HUDEP-2 (cell line): Measurements from ENCODE around the gene STPG1.
A peak's percentile ranks its signal among the peaks of the same experiment; 100 is the strongest.

Source experiments
- DNase-seq, 76 experiments: peaks; one replicate each; lab custom pipeline; 2025; ENCODE audit not compliant: unreplicated experiment in 76 of 76; lab: John Stamatoyannopoulos, UW

STPG1 gene

GRCh38 chr1:24400065-24400464, 13.5 kb downstream of the STPG1 start:
- no peak for DNase-seq

- DNase-seq = no peak
Observed at GRCh38 chr1:24393892-24394291, 19.7 kb downstream of the STPG1 start.

DNA sequence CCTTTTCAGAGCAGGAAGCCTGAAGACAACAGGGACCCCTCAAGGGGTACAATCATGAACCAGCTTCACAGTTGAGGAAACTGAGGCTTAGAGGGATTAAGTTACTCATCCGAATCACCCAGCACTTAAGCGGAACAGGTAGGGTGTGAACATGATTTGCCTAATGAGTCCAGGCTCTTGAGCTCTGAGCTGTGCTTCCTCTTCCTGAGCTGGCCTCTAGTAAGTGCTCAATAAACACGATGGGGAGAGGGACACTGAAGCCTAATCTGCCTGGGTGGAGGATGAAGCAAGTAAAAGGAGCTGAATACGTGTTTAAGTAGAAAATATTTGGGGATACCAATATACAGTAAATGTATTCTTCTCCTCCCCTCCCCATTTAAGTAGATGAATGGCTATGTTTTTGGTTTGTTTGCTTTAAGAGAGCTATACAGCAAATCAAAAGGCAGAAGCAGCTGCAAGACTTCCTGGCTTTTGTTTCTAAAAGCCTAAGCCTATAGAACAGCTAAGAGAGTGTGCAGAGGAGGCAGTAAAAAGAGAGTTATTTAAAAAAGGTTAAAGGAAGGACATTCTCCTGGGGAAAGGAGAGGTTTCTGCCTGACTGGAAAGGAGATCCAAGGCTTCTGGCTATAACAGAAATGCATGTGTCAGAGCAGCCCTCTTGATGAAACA, 20.5 kb downstream of the STPG1 start:
- no peak for DNase-seq

DNA sequence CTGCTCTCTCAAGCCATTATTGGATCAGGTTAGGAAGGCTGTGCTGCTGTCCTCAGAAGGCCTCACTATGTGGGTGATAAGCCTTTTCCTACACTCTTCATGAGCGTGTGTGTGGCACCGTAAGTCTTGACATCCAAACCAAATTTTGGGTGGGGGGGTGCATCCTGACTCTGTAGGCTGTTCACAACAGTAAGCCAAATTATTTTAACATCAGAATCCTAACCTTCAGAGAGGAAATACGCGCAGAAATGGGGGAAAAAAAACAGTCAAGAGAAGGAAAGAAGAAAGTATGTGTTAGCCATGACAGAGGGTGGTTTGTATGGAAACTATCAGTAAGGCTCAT, 21.0 kb downstream of the STPG1 start:
- no peak for DNase-seq

GRCh38 chr1:24391882-24392603, 21.5 kb downstream of the STPG1 start:
- peak in 39 of 76 experiments; percentile 1 to 48 (median 18) for DNase-seq

GRCh38 chr1:24390924-24391782, 22.4 kb downstream of the STPG1 start:
- peak in 56 of 76 experiments; percentile 1 to 66 (median 34) for DNase-seq

DNA sequence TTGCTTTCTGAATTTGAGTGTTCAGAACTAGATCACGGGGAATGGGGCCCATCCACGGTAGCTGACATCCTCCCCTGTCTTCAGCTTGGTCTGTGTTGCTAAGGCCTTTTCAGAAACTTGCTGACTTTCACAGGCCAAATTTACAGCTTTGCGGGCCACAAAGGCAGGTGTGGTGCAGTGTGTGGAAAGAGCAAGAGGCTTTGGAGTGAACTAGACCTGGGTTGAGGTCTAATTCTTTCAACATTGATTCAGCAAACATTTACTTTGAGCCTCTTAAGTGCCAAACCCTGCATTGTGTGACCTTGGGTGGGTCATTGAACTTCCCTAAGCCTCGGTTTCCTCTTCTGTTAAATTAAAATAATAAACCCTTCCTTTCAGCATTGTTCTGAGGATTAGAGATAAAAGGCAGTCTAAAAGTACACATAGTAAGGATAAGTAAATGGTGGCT, 24.3 kb downstream of the STPG1 start:
- DNase-seq = no peak

- DNase-seq = no peak
Observed at GRCh38 chr1:24388331-24388885, 25.2 kb downstream of the STPG1 start.

- DNase-seq = no peak
Observed at GRCh38 chr1:24387636-24388175, 25.9 kb downstream of the STPG1 start.

- DNase-seq = no peak
Observed at GRCh38 chr1:24386931-24387330, 26.7 kb downstream of the STPG1 start.

GRCh38 chr1:24386241-24386640, 27.3 kb downstream of the STPG1 start:
- no peak for DNase-seq

DNA sequence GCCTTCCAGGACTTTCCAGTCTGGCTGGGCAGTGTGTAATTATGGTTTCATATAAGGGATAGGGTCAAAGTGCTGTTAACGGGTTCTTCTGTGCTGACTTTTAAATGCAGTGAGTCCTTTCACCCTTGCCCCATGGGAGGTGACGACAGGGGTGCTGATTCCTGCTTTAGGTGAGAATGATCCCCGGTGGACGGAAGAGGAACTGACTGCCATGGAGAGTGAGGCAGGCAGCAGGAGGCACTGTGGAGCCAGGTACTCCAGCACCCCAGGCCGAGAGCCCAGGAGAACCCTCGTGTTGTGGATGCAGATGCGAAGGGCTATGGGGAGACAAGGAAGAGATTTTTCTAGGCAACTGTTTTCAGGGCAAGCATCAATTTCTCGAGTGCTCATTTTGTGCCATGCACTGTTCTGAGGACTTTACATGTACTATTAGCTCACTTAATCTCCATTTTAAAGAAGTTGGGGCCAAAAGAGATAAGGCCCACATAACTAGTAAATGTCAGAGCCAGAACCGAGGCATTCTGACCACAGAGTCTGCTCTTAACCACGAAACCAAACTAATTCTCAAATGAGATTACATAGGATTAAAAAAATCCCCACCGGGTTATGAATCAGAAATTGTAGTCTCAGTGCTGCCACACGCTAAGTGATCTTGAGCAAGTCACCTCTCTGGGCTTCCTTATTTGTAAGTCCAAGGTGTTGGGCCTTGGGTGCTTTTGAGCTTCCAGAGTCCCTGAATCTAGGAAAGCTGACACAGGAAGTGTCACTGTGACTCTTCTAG, 28.2 kb downstream of the STPG1 start:
- peak in 5 of 76 experiments; percentile 1 to 23 (median 3) for DNase-seq

GRCh38 chr1:24384251-24385090, 29.1 kb downstream of the STPG1 start:
- no peak for DNase-seq

DNA sequence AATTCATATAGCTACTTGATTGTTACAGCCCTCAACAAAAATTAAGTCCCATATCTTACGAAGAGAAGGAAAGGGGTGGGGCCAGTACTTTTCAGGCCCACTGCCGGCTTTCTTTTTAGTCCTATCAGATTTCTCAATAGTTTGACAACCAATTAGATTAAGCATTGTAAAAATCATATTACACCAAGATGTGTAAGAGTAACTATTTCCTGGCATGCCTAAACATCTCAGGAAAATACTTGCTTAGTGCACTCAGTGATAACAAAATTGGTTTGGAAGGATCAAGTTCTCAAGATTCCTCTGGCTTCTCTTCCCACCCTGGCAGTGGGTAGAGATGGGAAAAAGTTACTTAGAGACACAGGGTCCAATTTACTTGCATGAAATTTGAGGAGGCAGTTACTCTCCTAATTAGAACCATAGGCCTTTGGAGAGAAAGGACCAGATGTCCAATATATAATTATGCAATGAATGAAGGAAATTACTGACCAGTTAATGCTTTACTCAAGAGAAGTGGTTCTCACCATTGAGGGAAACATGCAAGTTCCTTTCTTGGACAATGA, 30.1 kb downstream of the STPG1 start:
- DNase-seq = no peak

GRCh38 chr1:24382165-24382577, 31.4 kb downstream of the STPG1 start:
- no peak for DNase-seq

DNA sequence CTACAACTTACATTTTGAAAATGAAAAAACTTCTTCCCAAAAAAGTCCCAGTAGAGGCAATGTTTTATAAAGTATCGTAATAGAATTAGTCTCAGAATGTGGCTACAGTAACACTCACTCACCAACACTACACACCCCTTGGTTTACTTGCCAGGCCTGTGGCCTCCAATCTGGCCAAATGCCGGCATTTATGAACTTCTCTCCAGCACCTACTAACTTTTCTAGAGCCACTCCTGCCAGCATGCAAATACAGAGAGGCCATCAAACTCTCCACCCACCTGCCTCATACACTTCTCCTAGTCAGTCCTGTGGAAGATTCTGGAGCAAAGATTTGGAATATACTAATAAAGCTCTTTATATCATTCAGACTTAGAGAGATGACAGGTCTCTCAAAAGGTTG, 32.3 kb downstream of the STPG1 start:
- DNase-seq = no peak

DNA sequence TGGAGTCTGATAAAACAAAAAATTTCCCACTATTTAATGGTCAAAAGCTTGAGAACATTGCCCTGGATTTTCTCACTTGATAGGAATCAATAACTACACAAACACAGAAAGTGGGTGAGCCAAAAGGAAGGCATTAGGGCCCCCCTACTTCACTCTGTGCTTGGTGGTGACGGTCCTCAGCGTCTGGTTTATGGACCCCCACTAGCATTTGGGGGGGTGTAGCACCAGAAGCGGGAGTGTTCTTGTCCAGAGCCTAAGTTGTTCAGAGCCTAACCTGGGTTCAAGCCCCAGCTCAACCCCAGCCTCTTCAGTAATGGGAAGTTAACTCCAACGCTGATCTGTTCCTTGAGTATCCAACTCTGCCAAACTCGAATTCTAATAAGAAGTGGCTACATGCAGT, 33.1 kb downstream of the STPG1 start:
- DNase-seq = no peak

DNA sequence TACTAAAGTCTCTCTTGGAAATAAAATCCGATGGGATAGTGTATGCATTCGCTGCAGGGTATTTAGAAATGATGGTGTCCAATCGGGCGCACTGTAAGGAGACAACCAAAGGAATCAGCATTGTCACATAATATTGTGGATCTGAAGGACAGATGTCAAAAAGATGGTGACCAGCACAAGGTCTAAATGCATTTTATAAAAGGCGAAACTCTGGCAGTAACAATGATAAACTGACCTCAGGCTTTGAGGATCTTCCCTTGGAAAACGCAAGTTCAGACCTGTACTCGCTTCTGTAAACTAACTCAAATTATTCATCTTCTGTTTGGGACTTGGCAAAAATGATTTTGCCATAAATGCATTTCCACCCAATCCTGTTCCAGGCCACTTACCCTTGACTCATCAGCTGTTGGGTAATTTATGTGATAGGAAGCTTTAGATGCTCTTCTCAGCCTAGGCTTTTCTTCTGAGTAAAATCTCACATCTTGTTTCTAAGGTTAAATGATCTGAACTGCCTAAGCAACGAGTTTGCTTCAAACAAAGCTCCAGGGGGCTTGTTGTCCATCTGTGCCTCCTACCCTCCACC, 33.8 kb downstream of the STPG1 start:
- no peak for DNase-seq
